H1 (cell line): ENCODE data around the gene FTCDNL1.

Source experiments
- ATF2 ChIP-seq: IDR thresholded peaks from 2 replicates; pipeline ENCODE4 v1.6.1; 2012; ENCODE audit warnings: low read length, inconsistent platforms
- BCL11A ChIP-seq, 2 experiments: IDR thresholded peaks; one replicate each; pipeline ENCODE4 v1.6.1; 2011; ENCODE audit warnings: low read depth in 2 of 2, low read length in 2 of 2, mild to moderate bottlenecking in 2 of 2
- CTCF ChIP-seq, 3 experiments: IDR thresholded peaks; 1 replicate in 2 of 3; 2 replicates in 1 of 3; pipeline versions ENCODE4 v1.5.1 to v1.6.1; 2011; ENCODE audit warnings: low read length in 3 of 3, mild to moderate bottlenecking in 3 of 3, inconsistent platforms in 2 of 3, low read depth in 1 of 3, moderate library complexity in 1 of 3; ENCODE audit not compliant: insufficient read depth in 1 of 3; ENCODE audit errors: control extremely low read depth in 1 of 3
- EP300 ChIP-seq, 2 experiments: IDR thresholded peaks; 1 replicate in 1 of 2; 2 replicates in 1 of 2; pipeline ENCODE4 v1.6.1; 2011 to 2012; ENCODE audit warnings: low read depth in 2 of 2, low read length in 2 of 2, mild to moderate bottlenecking in 2 of 2, borderline replicate concordance in 1 of 2, inconsistent platforms in 1 of 2, moderate library complexity in 1 of 2
- EZH2 ChIP-seq: fragments of 200-600 bp; sonication (generic); IDR thresholded peaks from 2 replicates; pipeline ENCODE4 v1.7.1; 2012; ENCODE audit warnings: low read depth, mild to moderate bottlenecking, moderate library complexity, low read length, inconsistent platforms; ENCODE audit not compliant: severe bottlenecking
- GABPA ChIP-seq: IDR thresholded peaks from 2 replicates; pipeline ENCODE4 v1.6.1; 2011; ENCODE audit warnings: mild to moderate bottlenecking, low read length, moderate library complexity, borderline replicate concordance; ENCODE audit not compliant: insufficient read depth
- POLR2AphosphoS5 ChIP-seq: IDR thresholded peaks from 2 replicates; pipeline ENCODE4 v1.6.1; 2011; ENCODE audit warnings: low read depth, low read length
- RXRA ChIP-seq: IDR thresholded peaks from 2 replicates; pipeline ENCODE4 v1.6.1; 2011; ENCODE audit warnings: low read depth, mild to moderate bottlenecking, low read length, moderate library complexity; ENCODE audit not compliant: insufficient read depth
- SP1 ChIP-seq: IDR thresholded peaks from 2 replicates; pipeline ENCODE4 v1.6.1; 2011; ENCODE audit warnings: low read depth, low read length

GRCh38 chr2:199754766-199755165, 96.2 kb downstream of the FTCDNL1 start:
- TF ChIP-seq CTCF (IDR thresholded peaks at IDR 0.05; ENCODE audit: control extremely low read depth in 1 of 3, insufficient read depth in 1 of 3, low read depth in 1 of 3, low read length in 3 of 3): no peak
- no peak for TF ChIP-seq ATF2
- no peak for TF ChIP-seq RXRA
- TF ChIP-seq EZH2: no peak
- TF ChIP-seq POLR2AphosphoS5: no peak
- TF ChIP-seq SP1: no peak
- no peak for TF ChIP-seq EP300 (IDR thresholded peaks at IDR 0.05; ENCODE audit: borderline replicate concordance in 1 of 2, low read depth in 2 of 2, low read length in 2 of 2)
- TF ChIP-seq BCL11A (IDR thresholded peaks at IDR 0.05; ENCODE audit: low read depth in 2 of 2, low read length in 2 of 2): no peak
- TF ChIP-seq GABPA: no peak
